B cell (primary cell): ENCODE data around the gene MYO1E. TPM values are rescaled to one million over a fixed set of nuclear protein-coding genes. Genes with fewer than 3 reads are reported as not detected.
A peak's percentile ranks its signal among the peaks of the same experiment; 100 is the strongest.

Experiments
- ATAC-seq: fragments of 200-7000 bp; cut with Tn5 transposase; one replicate; pipeline ENCODE4 v1.10.0; 2021; ENCODE audit warnings: low read depth, mild to moderate bottlenecking, moderate number of reproducible peaks, moderate library complexity
- CTCF ChIA-PET: fragments of 350-600 bp; sonication (Branson Sonifier 250); formaldehyde crosslinking; loops from one replicate; lab custom pipeline; 2021; ENCODE audit warnings: antibody characterized with exemption, inconsistent platforms; lab: Charles Lee
- POLR2A ChIA-PET: fragments of 350-600 bp; sonication (Branson Sonifier 250); formaldehyde crosslinking; loops from one replicate; lab custom pipeline; 2021; ENCODE audit warnings: antibody characterized with exemption; lab: Charles Lee
- DNase-seq: peaks from one replicate; pipeline ENCODE4 v3.0.0; 2013
- H2AFZ ChIP-seq: 2 replicates; pipeline ENCODE4 v1.6.1; 2012; ENCODE audit warnings: mild to moderate bottlenecking, low read depth, low read length; ENCODE audit not compliant: insufficient read depth, poor library complexity, severe bottlenecking
- H3K27ac ChIP-seq, 2 donors: 1 replicate in 1 of 2; 2 replicates in 1 of 2; pipeline ENCODE4 v1.5.1; 2012 to 2013; ENCODE audit warnings: low read length in 2 of 2, mild to moderate bottlenecking in 2 of 2, moderate library complexity in 1 of 2
- H3K27me3 ChIP-seq, 4 experiments: fragments of 200-600 bp in 1 of 4; sonication (generic) in 1 of 4; replicated peaks in 1 of 4; 1 replicate in 2 of 4; 2 replicates in 2 of 4; pipeline versions ENCODE4 v1.6.1 to v1.7.0; 2013 to 2016; ENCODE audit warnings: low read length in 3 of 4, mild to moderate bottlenecking in 2 of 4, mixed read lengths in 1 of 4, moderate library complexity in 1 of 4; ENCODE audit not compliant: insufficient read depth in 4 of 4, control insufficient read depth in 3 of 4; ENCODE audit errors: control extremely low read depth in 1 of 4
- H3K36me3 ChIP-seq, 2 experiments: replicated peaks in 1 of 2; 1 replicate in 1 of 2; 2 replicates in 1 of 2; pipeline versions ENCODE4 v1.6.1 to v1.7.1; 2013; ENCODE audit warnings: low read length in 1 of 2; ENCODE audit not compliant: insufficient read depth in 2 of 2, control insufficient read depth in 1 of 2; ENCODE audit errors: control extremely low read depth in 1 of 2, extremely low read depth in 1 of 2
- H3K4me1 ChIP-seq, 2 donors: fragments of 200-600 bp in 1 of 2; sonication (generic) in 1 of 2; 1 replicate in 1 of 2; 2 replicates in 1 of 2; pipeline versions ENCODE4 v1.5.1 to v1.6.1; 2013 to 2017; ENCODE audit warnings: low read length in 2 of 2; ENCODE audit not compliant: control insufficient read depth in 2 of 2, insufficient read depth in 2 of 2
- H3K4me2 ChIP-seq: replicated peaks from 2 replicates; pipeline ENCODE3; 2012; ENCODE audit warnings: mild to moderate bottlenecking, low read depth, low read length; ENCODE audit not compliant: poor library complexity, severe bottlenecking
- H3K4me3 ChIP-seq, 5 experiments: fragments of 200-600 bp in 1 of 5; sonication (generic) in 1 of 5; 1 replicate in 3 of 5; 2 replicates in 2 of 5; pipeline versions ENCODE4 v1.5.1 to v1.7.0; 2011 to 2016; ENCODE audit warnings: low read length in 4 of 5, mild to moderate bottlenecking in 4 of 5, low read depth in 2 of 5, control low read depth in 1 of 5, moderate library complexity in 1 of 5; ENCODE audit not compliant: insufficient read depth in 1 of 5; ENCODE audit errors: control extremely low read depth in 1 of 5, extremely low read depth in 1 of 5
- H3K79me2 ChIP-seq: fragments of 200-600 bp; sonication (generic); one replicate; pipeline ENCODE4 v1.6.0; 2016; ENCODE audit warnings: low read length; ENCODE audit not compliant: control insufficient read depth, insufficient read depth
- H3K9ac ChIP-seq: fragments of 200-600 bp; sonication (generic); 2 replicates; pipeline ENCODE4 v1.6.1; 2017; ENCODE audit warnings: mild to moderate bottlenecking, low read length, moderate library complexity
- H3K9me3 ChIP-seq, 3 donors: one replicate each; pipeline versions ENCODE4 v1.6.1 to v1.7.1; 2013; ENCODE audit warnings: low read length in 2 of 3; ENCODE audit not compliant: control insufficient read depth in 2 of 3, insufficient read depth in 1 of 3; ENCODE audit errors: control extremely low read depth in 1 of 3
- H4K20me1 ChIP-seq: 2 replicates; pipeline ENCODE4 v1.6.0; 2012; ENCODE audit warnings: mild to moderate bottlenecking, low read length; ENCODE audit not compliant: insufficient read depth, control insufficient read depth, poor library complexity, severe bottlenecking
- H3K27ac Mint-ChIP-seq: one replicate; pipeline ENCODE4 v1.8.0; 2021; ENCODE audit warnings: mixed read lengths
- H3K27me3 Mint-ChIP-seq: one replicate; pipeline ENCODE4 v1.8.0; 2021; ENCODE audit warnings: mixed read lengths
- H3K4me1 Mint-ChIP-seq: one replicate; pipeline ENCODE4 v1.8.0; 2021; ENCODE audit warnings: mixed read lengths
- H3K4me3 Mint-ChIP-seq: one replicate; pipeline ENCODE4 v1.8.0; 2021; ENCODE audit warnings: mixed read lengths
- H3K9me3 Mint-ChIP-seq: one replicate; pipeline ENCODE4 v1.8.0; 2022; ENCODE audit warnings: mixed read lengths; ENCODE audit not compliant: insufficient read depth
- EZH2 ChIP-seq: IDR thresholded peaks from 2 replicates; pipeline ENCODE4 v1.6.1; 2012; ENCODE audit warnings: borderline replicate concordance, low read depth, mild to moderate bottlenecking, moderate library complexity, low read length; ENCODE audit not compliant: insufficient read depth, poor library complexity, severe bottlenecking
- WGBS: methylation state at CpG from one replicate; pipeline ENCODE4 v1.1.5; 2013; ENCODE audit warnings: missing lambda C conversion rate; ENCODE audit not compliant: insufficient coverage; 5-methylcytosine and 5-hydroxymethylcytosine counted together
- intact Hi-C: fragments of 100-400 bp; cut with micrococcal nuclease; formaldehyde crosslinking; loops from one replicate; pipeline ENCODE4 v1.10.0; 2022
- polyA plus RNA-seq: library from polyadenylated mRNA; depleted of rRNA; stranded (reverse); fragments of >200 nt; gene quantifications from 2 replicates; pipeline ENCODE4 v1.2.3, GENCODE V29; 2012
- total RNA-seq, 2 donors: library from RNA; stranded (reverse); fragments of 120-200 nt in 1 of 2; gene quantifications; 1 replicate in 1 of 2; 2 replicates in 1 of 2; pipeline versions ENCODE4 v1.2.3 to v1.2.4, GENCODE V29; 2013 to 2022
- TF ChIP-seq, protein P1 (sequence below): fragments of 200-600 bp; IDR thresholded peaks from one replicate; pipeline ENCODE4 v1.8.0; 2022; ENCODE audit warnings: antibody characterized with exemption, mild to moderate bottlenecking

The MYO1E gene
- total and polyA plus RNA-seq, 2 donors (not counting 1 experiment from before 2014, with no cell fraction given), result 11.9 to 100.0 TPM

DNA sequence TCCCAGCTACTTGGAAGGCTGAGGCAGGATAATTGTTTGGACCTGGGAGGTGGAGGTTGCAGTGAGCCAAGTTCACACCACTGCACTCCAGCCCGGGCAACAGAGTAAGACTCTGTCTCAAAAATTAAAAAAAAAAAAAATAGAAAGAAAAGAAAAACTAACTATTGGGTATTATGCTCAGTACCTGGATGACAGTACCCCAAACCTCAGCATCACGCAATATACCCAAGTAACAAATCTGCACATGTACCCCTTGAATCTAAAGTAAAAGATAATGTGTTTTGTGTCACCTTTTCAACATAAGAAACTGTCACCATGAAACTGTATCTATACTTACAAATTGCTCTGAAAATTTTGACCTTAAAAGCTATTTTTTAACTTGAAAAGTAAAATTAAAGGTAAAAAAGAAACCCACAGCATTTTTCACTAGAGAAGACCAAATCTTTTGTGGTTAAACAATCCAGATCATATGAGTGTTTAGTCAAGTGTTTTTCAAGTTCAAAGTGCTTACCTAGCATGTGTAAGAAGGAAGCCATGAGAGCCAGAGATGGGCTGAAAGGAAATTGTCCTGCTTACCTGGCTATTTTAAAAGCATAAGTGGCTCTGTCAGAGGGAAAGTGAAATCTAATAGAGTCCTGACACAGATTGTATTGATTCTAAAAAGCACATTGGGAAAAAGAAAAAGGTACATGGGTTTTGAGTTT is 50.5 kb downstream of the MYO1E start:
- Histone ChIP-seq H2AFZ (no peak overlapping the region), H3K79me2 (peaks cover 94% of the 10 kb centered on the region), H3K27ac (peak overlapping the region in 1 of 2 donors; percentile 2), H3K9me3 (no peaks in the 10 kb centered on the region), H3K4me3 (no peak overlapping the region), H3K27me3 (no peaks in the 10 kb centered on the region), H4K20me1 (peaks cover 26% of the 10 kb centered on the region), H3K9ac (no peak overlapping the region), H3K36me3 (no peaks in the 10 kb centered on the region), H3K4me2 (no peak overlapping the region), H3K4me1 (peaks cover 13 to 20% of the 10 kb centered on the region in 2 donors)
- WGBS, result no CpG with 5 or more reads among the region's 2 CpGs
- no peak for TF ChIP-seq EZH2
- TF ChIP-seq, protein P1, sequence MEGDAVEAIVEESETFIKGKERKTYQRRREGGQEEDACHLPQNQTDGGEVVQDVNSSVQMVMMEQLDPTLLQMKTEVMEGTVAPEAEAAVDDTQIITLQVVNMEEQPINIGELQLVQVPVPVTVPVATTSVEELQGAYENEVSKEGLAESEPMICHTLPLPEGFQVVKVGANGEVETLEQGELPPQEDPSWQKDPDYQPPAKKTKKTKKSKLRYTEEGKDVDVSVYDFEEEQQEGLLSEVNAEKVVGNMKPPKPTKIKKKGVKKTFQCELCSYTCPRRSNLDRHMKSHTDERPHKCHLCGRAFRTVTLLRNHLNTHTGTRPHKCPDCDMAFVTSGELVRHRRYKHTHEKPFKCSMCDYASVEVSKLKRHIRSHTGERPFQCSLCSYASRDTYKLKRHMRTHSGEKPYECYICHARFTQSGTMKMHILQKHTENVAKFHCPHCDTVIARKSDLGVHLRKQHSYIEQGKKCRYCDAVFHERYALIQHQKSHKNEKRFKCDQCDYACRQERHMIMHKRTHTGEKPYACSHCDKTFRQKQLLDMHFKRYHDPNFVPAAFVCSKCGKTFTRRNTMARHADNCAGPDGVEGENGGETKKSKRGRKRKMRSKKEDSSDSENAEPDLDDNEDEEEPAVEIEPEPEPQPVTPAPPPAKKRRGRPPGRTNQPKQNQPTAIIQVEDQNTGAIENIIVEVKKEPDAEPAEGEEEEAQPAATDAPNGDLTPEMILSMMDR, result no peak
- Mint-ChIP-seq H3K4me1 (peaks cover 61% of the 10 kb centered on the region), H3K4me3 (no peak overlapping the region), H3K9me3 (peaks cover 4% of the 10 kb centered on the region), H3K27me3 (no peaks in the 10 kb centered on the region), H3K27ac (peak overlapping the region; percentile 50)
- intact Hi-C loops, result no loop called here
- POLR2A ChIA-PET, result no interaction called here
- DNase-seq, result no peak
- CTCF ChIA-PET, result interaction anchor here (0.5 to 1.0 kb wide), 2 partner anchors 22 to 62 kb away, joined by 3 read pairs; no protein-coding TSS in a partner anchor
- ATAC-seq, result no peak

DNA sequence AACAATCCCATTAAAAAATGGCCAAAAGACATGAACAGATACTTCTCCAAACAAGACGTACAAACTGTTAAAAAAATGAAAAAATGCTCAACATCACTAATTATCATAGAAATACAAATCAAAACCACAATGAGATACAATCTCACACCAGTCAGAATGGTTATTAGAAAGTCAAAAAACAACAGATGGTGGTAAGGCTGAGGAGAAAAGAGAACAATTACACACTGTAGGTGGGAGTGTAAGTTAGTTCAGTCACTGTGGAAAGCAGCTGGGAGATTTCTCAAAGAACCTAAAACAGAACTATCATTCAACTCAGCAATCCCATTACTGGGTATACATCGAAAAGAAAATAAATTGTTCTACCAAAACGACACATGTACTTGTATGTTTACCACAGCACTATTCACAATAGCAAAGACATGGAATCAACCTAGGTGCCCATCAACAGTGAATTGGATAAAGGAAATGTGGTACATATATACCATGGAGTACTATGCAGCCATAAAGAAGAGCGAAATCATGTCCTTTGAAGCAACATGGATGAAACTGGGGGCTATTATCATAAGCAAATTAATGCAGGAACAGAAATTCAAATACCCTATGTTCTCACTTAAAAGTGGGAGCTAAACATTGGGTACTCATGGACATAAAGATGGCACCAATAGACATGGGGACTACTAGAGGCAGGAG is 51.5 kb downstream of the MYO1E start:
- H3K9me3 Mint-ChIP-seq, result peaks cover 4% of the 10 kb centered on the region
- Histone ChIP-seq H3K9me3 (no peaks in the 10 kb centered on the region), H3K27ac (no peak overlapping the region), H4K20me1 (peaks cover 34% of the 10 kb centered on the region), H3K4me2 (no peak overlapping the region), H3K79me2 (peaks cover 96% of the 10 kb centered on the region), H3K36me3 (no peaks in the 10 kb centered on the region), H3K27me3 (no peaks in the 10 kb centered on the region), H3K4me3 (no peak overlapping the region), H3K9ac (no peak overlapping the region), H2AFZ (no peak overlapping the region), H3K4me1 (peaks cover 7 to 14% of the 10 kb centered on the region in 2 donors)
- H3K27ac Mint-ChIP-seq, result no peak overlapping the region
- POLR2A ChIA-PET, result interaction anchor here (0.7 kb wide), 1 partner anchor 334 kb away, joined by 3 read pairs; no protein-coding TSS in a partner anchor
- intact Hi-C loops, result no loop called here
- TF ChIP-seq, protein P1, result no peak
- no peak for TF ChIP-seq EZH2
- no peak for DNase-seq
- no peak for ATAC-seq
- H3K27me3 Mint-ChIP-seq, result no peaks in the 10 kb centered on the region
- CTCF ChIA-PET, result no interaction called here
- H3K4me1 Mint-ChIP-seq, result peaks cover 56% of the 10 kb centered on the region
- no peak overlapping the region for H3K4me3 Mint-ChIP-seq
- no CpG with 5 or more reads among the region's 4 CpGs for WGBS
